Skin epidermis (tissue), 12 donors: ENCODE results near the gene FGF23.

ENCODE experiments used
- H3K27ac ChIP-seq, 21 experiments: fragments of 200-600 bp; sonication (generic) in 11 of 21; one replicate each; pipeline ENCODE4 v1.5.0; 2020; ENCODE audit warnings: mild to moderate bottlenecking in 3 of 21, inconsistent platforms in 2 of 21, moderate library complexity in 2 of 21
- H3K4me3 ChIP-seq, 7 experiments: fragments of 200-600 bp; sonication (generic) in 2 of 7; one replicate each; pipeline ENCODE4 v1.5.0; 2020; ENCODE audit warnings: inconsistent platforms in 2 of 7, mild to moderate bottlenecking in 2 of 7, moderate library complexity in 1 of 7

Gene FGF23

DNA sequence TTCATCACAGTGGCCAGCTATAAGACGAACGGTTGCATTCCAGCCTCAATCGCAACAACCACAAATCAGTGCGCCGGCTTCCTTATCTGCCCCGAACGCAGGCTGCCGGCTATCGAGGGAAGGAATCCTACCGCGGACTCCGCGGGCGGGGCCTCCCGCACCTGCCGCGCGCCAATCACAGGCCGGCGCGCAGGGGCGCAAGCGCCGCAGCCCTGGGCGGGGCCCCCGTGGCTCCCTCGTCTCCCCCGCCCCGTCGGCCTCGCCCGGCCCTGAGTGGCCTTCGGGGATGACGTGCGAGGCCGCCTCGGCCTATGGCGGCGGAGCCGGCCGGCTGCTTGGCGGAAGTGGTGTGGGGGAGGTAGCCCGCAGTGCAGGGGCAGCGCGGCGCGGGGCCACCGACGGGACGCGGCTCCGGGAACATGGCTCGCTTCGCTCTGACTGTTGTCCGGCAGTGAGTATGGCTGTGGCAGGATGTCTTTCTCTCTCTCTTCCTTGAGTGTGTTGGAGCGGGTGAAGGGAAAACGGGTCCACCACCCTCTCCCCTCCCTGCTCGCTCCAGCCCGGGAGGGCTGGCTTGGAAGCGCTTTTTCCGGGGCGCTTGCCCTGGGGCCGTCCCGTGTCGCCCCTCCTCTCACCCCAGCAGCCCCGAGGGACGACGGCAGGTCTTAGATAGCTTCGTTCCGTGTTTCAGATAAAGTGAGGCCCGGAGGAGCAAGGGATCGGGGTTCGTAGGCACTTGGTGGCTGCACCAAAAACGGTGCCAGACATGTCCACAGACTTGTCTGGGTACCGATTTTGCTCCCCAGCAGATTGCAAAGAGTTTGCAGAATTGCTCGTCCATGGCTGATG is 58.4 kb downstream of the FGF23 start, which contains the start of gene TIGAR:
TSS of gene TIGAR (plus strand) at position 361 of the 849 bp plus-strand sequence. CDS start at position 420, 59 bp downstream.
- peak within 1 kb of the TSS; percentile 62 to 97 (median 82) for H3K4me3 ChIP-seq
- H3K27ac ChIP-seq, result peak within 1 kb of the TSS; percentile 51 to 94 (median 90)

- Histone ChIP-seq H3K27ac (peak overlapping the region; percentile 4 to 94 (median 86)), H3K4me3 (peak overlapping the region; percentile 62 to 97 (median 82))
Measured at GRCh38 chr12:4320497-4320852, 59.0 kb downstream of the FGF23 start.
